NCI-H1694 (cell line): Measurements from ENCODE around the gene ARL17B.
"Not testable (repeated sequence)": the region's sequence is repeated elsewhere in the genome, so short reads cannot be mapped to it uniquely, and the experiment has no call there.

ENCODE experiments used
- DNase-seq: peaks from one replicate; lab custom pipeline; 2025; lab: John Stamatoyannopoulos, UW

The ARL17B gene

GRCh38 chr17:46290906-46291546 is 70.5 kb downstream of the ARL17B start:
- DNase-seq: not testable (repeated sequence)

GRCh38 chr17:46287587-46287986 is 74.0 kb downstream of the ARL17B start:
- not testable (repeated sequence) for DNase-seq

- DNase-seq: peak; percentile 98
Measured at GRCh38 chr17:46286764-46287221, 74.8 kb downstream of the ARL17B start.

- not testable (repeated sequence) for DNase-seq
Measured at GRCh38 chr17:46285500-46285899, 76.1 kb downstream of the ARL17B start.

GRCh38 chr17:46284467-46284866 is 77.1 kb downstream of the ARL17B start:
- not testable (repeated sequence) for DNase-seq

GRCh38 chr17:46282635-46283034 is 78.9 kb downstream of the ARL17B start:
- DNase-seq: not testable (repeated sequence)

- not testable (repeated sequence) for DNase-seq
Measured at GRCh38 chr17:46281336-46281735, 80.2 kb downstream of the ARL17B start.

- not testable (repeated sequence) for DNase-seq
Measured at GRCh38 chr17:46276728-46277479, 84.7 kb downstream of the ARL17B start.

- DNase-seq: no peak
Measured at GRCh38 chr17:46274238-46274637, 87.3 kb downstream of the ARL17B start.

- no peak for DNase-seq
Measured at GRCh38 chr17:46273541-46274236, 87.9 kb downstream of the ARL17B start.

GRCh38 chr17:46270032-46270431 is 91.5 kb downstream of the ARL17B start:
- no peak for DNase-seq

- DNase-seq: peak; percentile 82
Measured at GRCh38 chr17:46266656-46267544, 94.7 kb downstream of the ARL17B start.

GRCh38 chr17:46266063-46266655 is 95.4 kb downstream of the ARL17B start:
- not testable (repeated sequence) for DNase-seq

- no peak for DNase-seq
Measured at GRCh38 chr17:46264456-46265198, 96.9 kb downstream of the ARL17B start.

GRCh38 chr17:46262271-46262670 is 99.3 kb downstream of the ARL17B start:
- no peak for DNase-seq

GRCh38 chr17:46259845-46260661 is 101.5 kb downstream of the ARL17B start:
- not testable (repeated sequence) for DNase-seq

- not testable (repeated sequence) for DNase-seq
Measured at GRCh38 chr17:46256369-46256768, 105.2 kb downstream of the ARL17B start.

- not testable (repeated sequence) for DNase-seq
Measured at GRCh38 chr17:46254215-46254614, 107.4 kb downstream of the ARL17B start.

- DNase-seq: peak; percentile 66
Measured at GRCh38 chr17:46253722-46254121, 107.8 kb downstream of the ARL17B start.

GRCh38 chr17:46252804-46253203 is 108.8 kb downstream of the ARL17B start:
- DNase-seq: not testable (repeated sequence)
